NCI-H187 treated with DMSO at 0.1 percent for 48 hours (cell line): Measurements from ENCODE around the gene NEMP2.

Experiments
- DNase-seq: peaks from one replicate; lab custom pipeline; 2025; lab: John Stamatoyannopoulos, UW

The NEMP2 gene

DNA sequence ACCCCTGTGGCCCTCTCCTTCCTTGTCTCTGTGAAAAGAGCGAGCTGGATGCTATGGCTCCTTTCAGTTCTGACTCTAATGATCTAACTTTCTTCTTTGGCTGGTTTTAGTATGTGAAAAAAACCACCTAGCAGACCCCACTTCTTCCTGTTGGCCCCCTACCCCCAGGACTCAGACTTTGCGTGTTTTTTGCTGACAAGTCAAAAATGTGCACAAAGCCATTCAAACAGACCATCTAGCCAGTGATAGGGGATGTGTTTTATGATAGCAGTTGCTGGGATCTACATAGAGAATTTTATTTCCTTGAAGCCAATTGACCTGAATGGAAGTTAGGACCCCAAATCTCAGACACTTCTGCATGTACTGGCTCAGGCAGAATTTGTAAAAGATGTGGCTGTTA, 77.3 kb downstream of the NEMP2 start:
- DNase-seq: no peak

- no peak for DNase-seq
These were observed 77.7 kb downstream of the NEMP2 start for GRCh38 chr2:190456833-190457232.

GRCh38 chr2:190455358-190456095, 79.0 kb downstream of the NEMP2 start:
- DNase-seq: no peak

- DNase-seq: no peak
These were observed 79.7 kb downstream of the NEMP2 start for GRCh38 chr2:190454795-190455194.
